GM20431 (cell line): ENCODE data around the gene JAZF1.

Source experiments
- in situ Hi-C: fragments of 300-500 bp; cut with MseI, MboI; formaldehyde crosslinking; loops from one replicate; pipeline ENCODE4 v1.15.0; 2020; ENCODE audit warnings: low sequenced_read_pairs; ENCODE audit not compliant: unreplicated experiment

JAZF1 gene

DNA sequence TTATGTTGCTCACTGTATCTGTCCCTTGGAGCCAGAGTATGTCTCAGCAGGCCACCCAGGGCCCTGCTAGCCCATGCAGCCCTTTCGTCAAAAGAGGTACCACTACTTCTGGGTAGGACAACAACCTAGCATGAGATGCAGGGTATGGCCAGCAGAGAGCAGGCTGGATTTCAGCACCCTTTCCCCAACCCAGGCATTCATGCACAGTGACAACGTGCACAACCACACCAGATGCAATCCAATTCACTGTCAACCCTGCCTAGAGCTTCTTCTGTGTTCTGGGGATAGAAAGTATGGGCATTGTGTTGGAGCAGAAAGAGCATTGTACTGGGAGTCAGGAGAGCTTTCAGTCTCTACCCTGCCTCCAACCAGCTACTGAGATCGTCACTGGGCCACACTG, 37.9 kb downstream of the JAZF1 start:
- in situ Hi-C loops = no loop called here

GRCh38 chr7:28140979-28141378, 39.6 kb downstream of the JAZF1 start:
- in situ Hi-C loops = no loop called here

DNA sequence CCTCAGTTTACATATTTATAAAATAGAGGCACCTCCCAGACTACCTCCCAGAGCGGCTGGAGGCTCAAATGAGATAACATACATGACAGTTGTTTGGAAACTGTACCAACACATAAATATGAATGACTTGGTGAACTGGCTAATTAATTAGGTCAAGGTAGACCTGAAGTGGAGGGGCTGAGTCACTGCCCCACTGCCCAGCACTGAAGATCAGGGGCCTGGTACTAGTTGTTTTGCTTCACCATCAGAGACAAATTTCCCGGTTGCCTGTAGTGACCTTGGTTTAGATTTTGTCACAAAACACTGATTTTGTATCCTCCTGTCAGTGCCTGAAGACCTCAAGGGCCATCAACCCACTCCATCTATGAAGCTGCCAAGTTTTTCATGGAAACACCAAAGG, 41.8 kb downstream of the JAZF1 start:
- in situ Hi-C loops = no loop called here

- in situ Hi-C loops = no loop called here
These were observed 43.1 kb downstream of the JAZF1 start for GRCh38 chr7:28137463-28137862.

- in situ Hi-C loops = no loop called here
These were observed 43.7 kb downstream of the JAZF1 start for GRCh38 chr7:28136885-28137284.

DNA sequence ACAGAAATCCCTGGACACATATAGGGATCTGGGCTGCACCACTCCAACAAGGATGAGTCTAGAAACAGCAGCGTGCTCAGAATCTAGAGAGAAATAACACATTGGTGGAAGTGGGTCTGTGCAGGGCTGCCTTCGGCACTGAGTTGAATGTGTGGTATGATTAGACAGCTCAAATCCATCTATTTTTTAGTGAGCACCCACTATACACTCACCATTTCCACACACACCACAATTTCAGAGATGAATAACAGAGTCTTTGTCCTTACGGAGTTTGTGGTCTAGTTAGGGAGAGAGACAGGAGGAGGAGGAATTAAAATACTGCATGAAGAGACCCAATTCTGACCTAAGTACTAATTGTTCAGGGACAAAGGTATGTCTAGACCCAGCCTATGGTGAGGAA, 44.2 kb downstream of the JAZF1 start:
- in situ Hi-C loops = no loop called here

- in situ Hi-C loops = no loop called here
These were observed 44.8 kb downstream of the JAZF1 start for GRCh38 chr7:28135760-28136159.

- in situ Hi-C loops = no loop called here
These were observed 45.3 kb downstream of the JAZF1 start for GRCh38 chr7:28135315-28135714.

- in situ Hi-C loops = no loop called here
These were observed 46.7 kb downstream of the JAZF1 start for GRCh38 chr7:28133872-28134271.

DNA sequence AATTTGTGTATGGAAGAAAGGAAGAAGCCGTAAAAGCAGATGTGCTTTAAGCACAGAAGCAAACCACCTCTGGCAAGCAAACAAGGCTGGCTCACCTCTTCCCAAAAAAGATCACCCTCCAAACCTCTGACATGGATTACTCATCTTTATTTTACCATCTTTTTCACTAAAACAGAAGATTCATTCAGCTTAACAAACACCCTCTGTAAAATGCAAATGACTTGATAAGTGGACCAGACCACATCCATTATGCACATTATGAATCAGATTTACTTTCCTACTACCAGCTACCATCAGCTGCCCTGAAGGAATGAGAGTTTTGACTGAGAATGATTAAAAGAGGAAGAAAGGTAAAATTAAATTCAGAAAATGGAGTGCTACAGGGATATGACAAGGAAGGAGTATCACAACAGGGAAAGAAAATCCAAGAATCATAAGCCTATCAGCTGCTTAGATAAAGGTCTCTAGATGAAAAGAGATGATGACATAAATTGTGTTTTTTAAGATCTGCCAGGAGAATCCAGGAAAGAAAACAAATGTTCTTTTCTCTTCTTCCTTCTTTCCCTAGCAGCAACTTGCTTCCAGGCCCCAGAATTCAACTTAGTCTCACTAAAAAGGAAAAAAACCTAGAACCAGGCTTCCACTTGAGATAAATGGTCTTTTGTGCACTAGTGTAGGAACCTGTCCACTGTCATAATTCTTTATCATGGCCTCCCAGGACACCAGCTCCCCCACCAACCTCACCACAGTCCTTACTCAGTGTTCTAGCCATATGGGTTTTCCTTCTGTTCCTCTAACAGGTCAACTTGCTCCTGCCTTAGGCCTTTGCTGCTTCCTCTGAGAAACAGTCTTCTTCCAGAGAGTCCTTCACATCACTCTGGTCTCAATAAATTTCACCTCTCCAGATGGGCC, 47.4 kb downstream of the JAZF1 start:
- in situ Hi-C loops = no loop called here

GRCh38 chr7:28130277-28130676, 50.3 kb downstream of the JAZF1 start:
- in situ Hi-C loops = no loop called here

GRCh38 chr7:28128608-28129007, 52.0 kb downstream of the JAZF1 start:
- in situ Hi-C loops = no loop called here

- in situ Hi-C loops = no loop called here
These were observed 54.1 kb downstream of the JAZF1 start for GRCh38 chr7:28126410-28127041.

DNA sequence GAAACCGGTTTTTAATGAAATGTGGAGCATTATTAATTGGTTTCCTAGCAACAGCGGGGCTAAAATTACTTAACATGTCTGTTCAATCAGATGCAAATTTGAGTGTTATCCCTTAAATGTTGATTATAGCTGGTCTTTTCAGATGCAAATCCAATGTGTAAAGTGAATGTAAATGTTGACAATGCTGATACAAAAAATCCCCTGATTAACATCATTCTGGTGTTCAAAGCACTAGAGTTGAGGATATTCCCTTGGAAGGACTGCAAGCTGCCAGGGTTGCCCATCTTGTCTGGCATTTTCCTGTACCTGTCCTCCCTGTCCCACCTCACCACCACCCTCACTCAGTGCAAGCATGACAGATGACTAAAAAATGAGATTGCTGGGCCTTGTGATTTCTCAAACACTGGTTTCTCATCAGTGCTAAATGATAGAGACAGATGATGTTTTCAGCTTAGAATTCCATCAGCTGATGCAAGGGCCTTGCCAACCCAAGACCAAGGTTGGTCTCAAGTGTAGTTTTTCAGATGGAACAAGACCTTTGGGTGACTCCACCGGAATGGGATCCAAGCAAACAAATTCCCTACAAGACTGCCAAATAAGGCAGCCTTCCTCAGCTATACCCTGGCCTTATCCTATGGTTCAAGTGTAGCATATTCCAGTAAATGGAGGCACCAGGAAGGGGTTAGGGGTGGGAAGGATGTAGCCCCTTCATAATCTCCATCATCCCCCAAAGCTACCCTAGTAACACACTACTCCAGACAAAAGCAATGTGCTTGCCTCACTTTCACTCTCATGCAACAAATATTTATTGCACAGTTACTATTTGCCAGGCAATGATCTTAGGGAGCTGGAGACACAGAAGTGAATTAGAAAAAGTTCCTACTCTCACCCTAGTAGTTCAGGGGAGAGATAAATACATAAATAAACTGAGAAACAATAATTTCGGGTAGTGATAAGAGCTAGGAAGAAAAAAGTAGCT, 54.9 kb downstream of the JAZF1 start:
- in situ Hi-C loops = no loop called here

DNA sequence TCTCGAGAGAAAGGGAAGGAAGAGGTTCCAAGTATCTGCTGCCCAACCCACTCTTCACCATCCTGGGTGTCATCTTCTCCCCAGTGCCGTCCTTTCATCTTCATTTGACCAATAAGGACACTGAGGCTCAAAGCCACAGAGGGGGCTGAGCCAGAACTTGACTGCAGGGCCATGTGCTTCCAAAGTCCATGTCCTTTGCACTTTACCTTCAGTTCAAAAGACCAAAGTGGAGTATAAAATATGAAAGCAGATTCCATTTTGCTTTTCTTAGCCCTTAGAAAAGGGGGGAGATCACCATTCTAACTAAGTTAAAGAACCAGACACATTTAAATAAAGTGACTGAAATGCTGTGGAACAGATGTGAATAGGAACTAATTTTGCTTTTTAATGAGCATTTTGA, 56.2 kb downstream of the JAZF1 start:
- in situ Hi-C loops = no loop called here

DNA sequence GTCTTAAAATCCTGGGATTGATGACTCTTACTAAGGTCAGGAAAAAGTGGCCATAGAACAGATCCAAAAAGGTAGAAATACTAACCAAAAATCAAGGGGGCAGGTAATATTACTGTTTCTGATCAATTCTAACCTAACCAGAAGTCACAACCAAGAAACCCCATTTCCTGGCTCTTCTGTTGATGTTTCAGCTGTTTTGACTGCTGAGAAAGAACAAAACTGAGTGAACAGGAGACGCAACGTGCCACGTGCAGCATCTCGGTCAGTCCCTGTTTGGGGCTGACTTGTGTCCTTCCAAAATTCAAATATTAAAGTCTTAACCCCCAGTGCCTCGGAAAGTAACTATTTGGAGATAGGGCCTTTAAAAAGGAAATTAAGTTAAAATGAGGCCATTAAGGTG, 56.8 kb downstream of the JAZF1 start:
- in situ Hi-C loops = no loop called here

DNA sequence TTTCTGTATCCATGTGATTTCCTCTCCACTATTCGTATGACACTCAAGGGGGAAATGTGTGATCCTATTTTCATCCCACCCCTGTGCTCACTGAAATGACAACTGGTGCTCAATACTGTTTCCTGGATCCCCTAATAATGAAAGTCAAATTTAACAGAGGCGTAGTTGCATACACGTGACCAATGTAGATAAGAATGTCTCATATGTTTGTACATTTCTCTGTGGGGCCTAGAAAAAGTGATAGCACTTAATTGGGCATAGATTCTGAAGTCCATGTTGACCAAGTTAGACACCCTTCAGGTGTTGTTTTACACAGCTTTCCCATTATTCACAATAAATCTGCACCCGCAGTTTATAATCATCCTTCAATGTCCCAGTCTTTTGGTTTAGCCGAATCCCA, 59.1 kb downstream of the JAZF1 start:
- in situ Hi-C loops = no loop called here

- in situ Hi-C loops = no loop called here
These were observed 64.6 kb downstream of the JAZF1 start for GRCh38 chr7:28116041-28116440.

- in situ Hi-C loops = no loop called here
These were observed 65.3 kb downstream of the JAZF1 start for GRCh38 chr7:28115261-28115660.

DNA sequence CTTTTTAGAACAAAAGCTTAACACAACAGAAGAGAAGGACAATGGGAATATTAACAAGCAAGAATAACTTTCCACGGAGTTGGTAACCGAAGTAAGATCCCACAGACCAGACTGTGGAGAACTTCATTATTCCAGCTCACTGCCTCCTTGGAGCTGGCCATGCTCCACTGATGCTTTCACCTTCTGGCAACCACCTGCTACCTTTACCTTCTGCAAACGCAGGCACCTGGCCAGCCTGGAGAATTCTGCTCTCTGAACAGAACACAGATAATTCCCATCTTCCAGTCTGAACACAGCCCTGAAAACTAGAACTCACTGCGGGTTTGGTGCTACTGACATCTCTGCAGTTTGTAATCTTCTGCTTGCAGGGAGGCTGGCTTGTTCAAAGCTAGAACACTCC, 66.5 kb downstream of the JAZF1 start:
- in situ Hi-C loops = no loop called here
